Measurements from ENCODE around the gene RPL39L.

Gene RPL39L

GRCh38 chr3:187101184-187102072 is 37.9 kb downstream of the RPL39L start:
- no peak for TF ChIP-seq CTCF (IDR thresholded peaks at IDR 0.05; ENCODE audit: control insufficient read depth, insufficient read depth, low read depth, low read length, missing control alignments)
- H3K4me3 ChIP-seq (ENCODE audit: control insufficient read depth, low read depth, low read length), result peak overlapping the region; percentile 22
- DNase-seq (ENCODE audit: low read depth), result peak; percentile 7

GRCh38 chr3:187098923-187099512 is 40.3 kb downstream of the RPL39L start:
- no peak for TF ChIP-seq CTCF (IDR thresholded peaks at IDR 0.05; ENCODE audit: control insufficient read depth, insufficient read depth, low read depth, low read length, missing control alignments)
- no peak overlapping the region for H3K4me3 ChIP-seq (ENCODE audit: control insufficient read depth, low read depth, low read length)
- no peak for DNase-seq (ENCODE audit: low read depth)

- no peak for TF ChIP-seq CTCF (IDR thresholded peaks at IDR 0.05; ENCODE audit: control insufficient read depth, insufficient read depth, low read depth, low read length, missing control alignments)
- no peak overlapping the region for H3K4me3 ChIP-seq (ENCODE audit: control insufficient read depth, low read depth, low read length)
- DNase-seq (ENCODE audit: low read depth), result no peak
Observed at GRCh38 chr3:187093320-187093719, 46.0 kb downstream of the RPL39L start.

GRCh38 chr3:187088701-187089100 is 50.6 kb downstream of the RPL39L start:
- no peak for TF ChIP-seq CTCF (IDR thresholded peaks at IDR 0.05; ENCODE audit: control insufficient read depth, insufficient read depth, low read depth, low read length, missing control alignments)
- no peak for DNase-seq (ENCODE audit: low read depth)
- H3K4me3 ChIP-seq (ENCODE audit: control insufficient read depth, low read depth, low read length), result no peak overlapping the region

- no peak overlapping the region for H3K4me3 ChIP-seq (ENCODE audit: control insufficient read depth, low read depth, low read length)
- no peak for TF ChIP-seq CTCF (IDR thresholded peaks at IDR 0.05; ENCODE audit: control insufficient read depth, insufficient read depth, low read depth, low read length, missing control alignments)
- DNase-seq (ENCODE audit: low read depth), result no peak
Observed at GRCh38 chr3:187086831-187087230, 52.5 kb downstream of the RPL39L start.

- no peak for TF ChIP-seq CTCF (IDR thresholded peaks at IDR 0.05; ENCODE audit: control insufficient read depth, insufficient read depth, low read depth, low read length, missing control alignments)
- no peak for DNase-seq (ENCODE audit: low read depth)
- no peak overlapping the region for H3K4me3 ChIP-seq (ENCODE audit: control insufficient read depth, low read depth, low read length)
Observed at GRCh38 chr3:187085933-187086332, 53.4 kb downstream of the RPL39L start.
